HL-60 (cell line): ENCODE results near the gene ST6GALNAC3.
"Not testable (repeated sequence)": the region's sequence is repeated elsewhere in the genome, so short reads cannot be mapped to it uniquely, and the experiment has no call there.

Source experiments
- DNase-seq, 2 experiments: peaks; one replicate each; pipeline ENCODE4 v3.0.0-alpha.2; 2010 to 2020; ENCODE audit warnings: low read depth in 1 of 2, low spot score in 1 of 2
- H3K27ac ChIP-seq: fragments of 250-450 bp; sonication (Bioruptor Pico); replicated peaks from 2 replicates; pipeline ENCODE4 v1.5.1; 2020; ENCODE audit warnings: mild to moderate bottlenecking, moderate library complexity
- H3K27me3 ChIP-seq: fragments of 250-450 bp; sonication (Bioruptor Pico); 2 replicates; pipeline ENCODE4 v1.5.1; 2021; ENCODE audit warnings: mild to moderate bottlenecking, moderate library complexity; ENCODE audit not compliant: insufficient read depth, poor library complexity, severe bottlenecking
- H3K4me3 ChIP-seq: replicated peaks from 2 replicates; pipeline ENCODE4 v1.5.1; 2011; ENCODE audit warnings: mild to moderate bottlenecking, control low read depth, low read length; ENCODE audit not compliant: insufficient read depth
- GABPA ChIP-seq: IDR thresholded peaks from 2 replicates; pipeline ENCODE4 v1.6.1; 2012; ENCODE audit warnings: low read depth
- POLR2AphosphoS5 ChIP-seq: IDR thresholded peaks from 2 replicates; pipeline ENCODE4 v1.6.1; 2012; ENCODE audit warnings: low read depth
- SPI1 ChIP-seq: IDR thresholded peaks from 2 replicates; pipeline ENCODE4 v1.6.1; 2012; ENCODE audit warnings: low read depth, mild to moderate bottlenecking, borderline replicate concordance
- TF ChIP-seq, protein P1 (sequence below): IDR thresholded peaks from one replicate; pipeline ENCODE4 v1.5.1; 2011; ENCODE audit warnings: low read length, control low read depth, inconsistent platforms; ENCODE audit not compliant: insufficient read depth
- TF ChIP-seq, protein P2 (sequence below): IDR thresholded peaks from 2 replicates; pipeline ENCODE4 v1.6.1; 2012; ENCODE audit warnings: low read depth; ENCODE audit not compliant: insufficient replicate concordance

The ST6GALNAC3 gene

DNA sequence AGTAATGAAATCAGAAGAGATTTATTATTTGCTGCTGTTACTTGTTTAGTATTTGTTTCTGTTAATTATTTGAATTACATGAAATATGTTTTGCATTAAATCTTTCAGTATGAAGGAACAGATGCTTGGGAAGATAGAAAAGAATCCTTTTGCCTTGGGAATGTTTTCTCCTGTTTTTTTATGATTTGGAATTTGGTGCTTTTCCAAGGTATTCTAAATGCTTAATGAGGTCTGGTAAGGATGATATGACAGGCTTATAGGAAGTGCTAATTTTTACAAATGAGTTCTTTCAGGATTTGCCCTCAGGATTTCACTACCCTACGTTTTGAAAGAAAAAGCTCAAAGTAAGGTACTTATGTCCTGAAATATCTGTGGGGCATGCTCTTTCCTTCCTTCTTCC lies 25.6 kb upstream of the ST6GALNAC3 start:
- Histone ChIP-seq H3K27ac (no peak overlapping the region), H3K27me3 (no peaks in the 10 kb centered on the region), H3K4me3 (no peak overlapping the region)
- DNase-seq = no peak
- no peak for TF ChIP-seq SPI1
- TF ChIP-seq, protein P1, sequence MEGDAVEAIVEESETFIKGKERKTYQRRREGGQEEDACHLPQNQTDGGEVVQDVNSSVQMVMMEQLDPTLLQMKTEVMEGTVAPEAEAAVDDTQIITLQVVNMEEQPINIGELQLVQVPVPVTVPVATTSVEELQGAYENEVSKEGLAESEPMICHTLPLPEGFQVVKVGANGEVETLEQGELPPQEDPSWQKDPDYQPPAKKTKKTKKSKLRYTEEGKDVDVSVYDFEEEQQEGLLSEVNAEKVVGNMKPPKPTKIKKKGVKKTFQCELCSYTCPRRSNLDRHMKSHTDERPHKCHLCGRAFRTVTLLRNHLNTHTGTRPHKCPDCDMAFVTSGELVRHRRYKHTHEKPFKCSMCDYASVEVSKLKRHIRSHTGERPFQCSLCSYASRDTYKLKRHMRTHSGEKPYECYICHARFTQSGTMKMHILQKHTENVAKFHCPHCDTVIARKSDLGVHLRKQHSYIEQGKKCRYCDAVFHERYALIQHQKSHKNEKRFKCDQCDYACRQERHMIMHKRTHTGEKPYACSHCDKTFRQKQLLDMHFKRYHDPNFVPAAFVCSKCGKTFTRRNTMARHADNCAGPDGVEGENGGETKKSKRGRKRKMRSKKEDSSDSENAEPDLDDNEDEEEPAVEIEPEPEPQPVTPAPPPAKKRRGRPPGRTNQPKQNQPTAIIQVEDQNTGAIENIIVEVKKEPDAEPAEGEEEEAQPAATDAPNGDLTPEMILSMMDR = no peak
- no peak for TF ChIP-seq POLR2AphosphoS5
- TF ChIP-seq, protein P2, sequence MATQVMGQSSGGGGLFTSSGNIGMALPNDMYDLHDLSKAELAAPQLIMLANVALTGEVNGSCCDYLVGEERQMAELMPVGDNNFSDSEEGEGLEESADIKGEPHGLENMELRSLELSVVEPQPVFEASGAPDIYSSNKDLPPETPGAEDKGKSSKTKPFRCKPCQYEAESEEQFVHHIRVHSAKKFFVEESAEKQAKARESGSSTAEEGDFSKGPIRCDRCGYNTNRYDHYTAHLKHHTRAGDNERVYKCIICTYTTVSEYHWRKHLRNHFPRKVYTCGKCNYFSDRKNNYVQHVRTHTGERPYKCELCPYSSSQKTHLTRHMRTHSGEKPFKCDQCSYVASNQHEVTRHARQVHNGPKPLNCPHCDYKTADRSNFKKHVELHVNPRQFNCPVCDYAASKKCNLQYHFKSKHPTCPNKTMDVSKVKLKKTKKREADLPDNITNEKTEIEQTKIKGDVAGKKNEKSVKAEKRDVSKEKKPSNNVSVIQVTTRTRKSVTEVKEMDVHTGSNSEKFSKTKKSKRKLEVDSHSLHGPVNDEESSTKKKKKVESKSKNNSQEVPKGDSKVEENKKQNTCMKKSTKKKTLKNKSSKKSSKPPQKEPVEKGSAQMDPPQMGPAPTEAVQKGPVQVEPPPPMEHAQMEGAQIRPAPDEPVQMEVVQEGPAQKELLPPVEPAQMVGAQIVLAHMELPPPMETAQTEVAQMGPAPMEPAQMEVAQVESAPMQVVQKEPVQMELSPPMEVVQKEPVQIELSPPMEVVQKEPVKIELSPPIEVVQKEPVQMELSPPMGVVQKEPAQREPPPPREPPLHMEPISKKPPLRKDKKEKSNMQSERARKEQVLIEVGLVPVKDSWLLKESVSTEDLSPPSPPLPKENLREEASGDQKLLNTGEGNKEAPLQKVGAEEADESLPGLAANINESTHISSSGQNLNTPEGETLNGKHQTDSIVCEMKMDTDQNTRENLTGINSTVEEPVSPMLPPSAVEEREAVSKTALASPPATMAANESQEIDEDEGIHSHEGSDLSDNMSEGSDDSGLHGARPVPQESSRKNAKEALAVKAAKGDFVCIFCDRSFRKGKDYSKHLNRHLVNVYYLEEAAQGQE = no peak
- no peak for TF ChIP-seq GABPA

- DNase-seq = no peak
- no peak overlapping the region for H3K27ac ChIP-seq
- TF ChIP-seq, protein P1 = no peak
- TF ChIP-seq SPI1 = no peak
- no peak for TF ChIP-seq GABPA
- TF ChIP-seq POLR2AphosphoS5 = no peak
- TF ChIP-seq, protein P2 = no peak
- no peaks in the 10 kb centered on the region for H3K27me3 ChIP-seq
- H3K4me3 ChIP-seq = no peak overlapping the region
Observed at GRCh38 chr1:76049498-76049897, 25.0 kb upstream of the ST6GALNAC3 start.

- not testable (repeated sequence) for DNase-seq, H3K4me3 ChIP-seq, H3K27ac ChIP-seq, H3K27me3 ChIP-seq
Observed at GRCh38 chr1:76050073-76050472, 24.5 kb upstream of the ST6GALNAC3 start.

GRCh38 chr1:76053021-76053420 lies 21.5 kb upstream of the ST6GALNAC3 start:
- TF ChIP-seq, protein P1 = no peak
- no peak for TF ChIP-seq POLR2AphosphoS5
- TF ChIP-seq GABPA = no peak
- no peak for TF ChIP-seq SPI1
- TF ChIP-seq, protein P2 = no peak
- Histone ChIP-seq H3K4me3 (no peak overlapping the region), H3K27me3 (no peaks in the 10 kb centered on the region), H3K27ac (no peak overlapping the region)
- DNase-seq = no peak
